Keratinocyte (primary cell): ENCODE measurements around the gene PYGO1. TPM values are rescaled to one million over a fixed set of nuclear protein-coding genes. Genes with fewer than 3 reads are reported as not detected.

Source experiments
- DNase-seq: peaks from one replicate; pipeline ENCODE4 v3.0.0-alpha.2; 2011; ENCODE audit warnings: low read depth, missing footprints, low spot score
- FAIRE-seq: peaks from 2 replicates; lab custom pipeline; 2011; peaks lifted over from hg19 to GRCh38; lab: Jason Lieb, UNC
- H2AFZ ChIP-seq: 2 replicates; pipeline ENCODE4 v1.6.0; 2012; ENCODE audit warnings: low read length, control low read depth, inconsistent platforms; ENCODE audit not compliant: control insufficient read depth
- H3K27ac ChIP-seq: 2 replicates; pipeline ENCODE4 v1.5.1; 2011; ENCODE audit warnings: low read length; ENCODE audit not compliant: control insufficient read depth, insufficient read depth
- H3K27me3 ChIP-seq: 3 replicates; pipeline ENCODE4 v1.6.0; 2011; ENCODE audit warnings: low read length; ENCODE audit not compliant: control insufficient read depth, insufficient read depth; ENCODE audit errors: extremely low read depth
- H3K36me3 ChIP-seq, 2 experiments: 2 replicates in 1 of 2; 3 replicates in 1 of 2; pipeline ENCODE4 v1.5.1; 2011; ENCODE audit warnings: low read length in 2 of 2, mild to moderate bottlenecking in 1 of 2; ENCODE audit not compliant: control insufficient read depth in 2 of 2, insufficient read depth in 2 of 2; ENCODE audit errors: extremely low read depth in 1 of 2
- H3K4me1 ChIP-seq: 3 replicates; pipeline ENCODE4 v1.5.1; 2011; ENCODE audit warnings: low read length; ENCODE audit not compliant: control insufficient read depth, insufficient read depth; ENCODE audit errors: extremely low read depth
- H3K4me2 ChIP-seq: 3 replicates; pipeline ENCODE4 v1.6.0; 2011; ENCODE audit warnings: low read depth, low read length; ENCODE audit not compliant: control insufficient read depth, insufficient read depth; ENCODE audit errors: extremely low read depth
- H3K4me3 ChIP-seq, 3 experiments: fragments of 200-600 bp in 1 of 3; sonication (generic) in 1 of 3; 2 replicates in 2 of 3; 3 replicates in 1 of 3; pipeline ENCODE4 v1.5.1; 2011 to 2016; ENCODE audit warnings: low read length in 3 of 3, mild to moderate bottlenecking in 3 of 3, control low read depth in 2 of 3, inconsistent platforms in 1 of 3, low read depth in 1 of 3, mixed read lengths in 1 of 3, mixed run types in 1 of 3, moderate library complexity in 1 of 3; ENCODE audit not compliant: control insufficient read depth in 2 of 3, insufficient read depth in 2 of 3; ENCODE audit errors: extremely low read depth in 1 of 3
- H3K79me2 ChIP-seq: 2 replicates; pipeline ENCODE4 v1.6.0; 2012; ENCODE audit warnings: low read length; ENCODE audit not compliant: control insufficient read depth, insufficient read depth
- H3K9ac ChIP-seq: 3 replicates; pipeline ENCODE4 v1.6.0; 2011; ENCODE audit warnings: low read length; ENCODE audit not compliant: control insufficient read depth, insufficient read depth; ENCODE audit errors: extremely low read depth
- H3K9me1 ChIP-seq: 3 replicates; pipeline ENCODE4 v1.6.0; 2011; ENCODE audit warnings: low read length; ENCODE audit not compliant: control insufficient read depth, insufficient read depth; ENCODE audit errors: extremely low read depth
- H3K9me3 ChIP-seq: 2 replicates; pipeline ENCODE4 v1.5.1; 2012; ENCODE audit warnings: low read depth, low read length; ENCODE audit not compliant: control insufficient read depth
- H4K20me1 ChIP-seq: 3 replicates; pipeline ENCODE4 v1.6.0; 2011; ENCODE audit warnings: low read length; ENCODE audit not compliant: control insufficient read depth, insufficient read depth; ENCODE audit errors: extremely low read depth
- EZH2 ChIP-seq: IDR thresholded peaks from one replicate; pipeline ENCODE4 v1.6.1; 2012; ENCODE audit warnings: inconsistent platforms, mild to moderate bottlenecking, low read length, moderate library complexity
- dilution Hi-C: fragments of 300-500 bp; cut with MboI; formaldehyde crosslinking; loops from one replicate; pipeline ENCODE4 v1.7.0; 2020; ENCODE audit warnings: low sequenced_read_pairs; ENCODE audit not compliant: extremely low pct_ligation_motif_present
- polyA minus RNA-seq, 3 experiments: library from RNA; depleted of rRNA, polyadenylated mRNA; stranded (reverse); fragments of >200 nt; gene quantifications; 1 replicate in 1 of 3; 2 replicates in 1 of 3; 3 replicates in 1 of 3; pipeline ENCODE4 v1.2.3, GENCODE V29; 2011
- polyA plus RNA-seq, 5 experiments: library from polyadenylated mRNA; depleted of rRNA in 3 of 5; stranded (reverse) in 3 of 5; stranded (forward) in 1 of 5; unstranded in 1 of 5; fragments of >200 nt; gene quantifications; 1 replicate in 1 of 5; 2 replicates in 3 of 5; 3 replicates in 1 of 5; pipeline versions ENCODE4 v1.2.1 to v1.2.3, GENCODE V29; 2011 to 2012; ENCODE audit warnings: missing spikeins in 2 of 5, low read depth in 1 of 5, low replicate concordance in 1 of 5
- TF ChIP-seq, protein P1 (sequence below), 3 experiments: IDR thresholded peaks in 1 of 3; conservative IDR thresholded peaks in 1 of 3; optimal IDR thresholded peaks in 1 of 3; 2 replicates in 2 of 3; 3 replicates in 1 of 3; pipeline versions ENCODE3 to v1.5.1; 2011; ENCODE audit warnings: low read length in 3 of 3, mild to moderate bottlenecking in 3 of 3, moderate library complexity in 2 of 3, control low read depth in 1 of 3, inconsistent platforms in 1 of 3; ENCODE audit not compliant: insufficient read depth in 2 of 3; ENCODE audit errors: extremely low read depth in 1 of 3

PYGO1 gene, protein sequence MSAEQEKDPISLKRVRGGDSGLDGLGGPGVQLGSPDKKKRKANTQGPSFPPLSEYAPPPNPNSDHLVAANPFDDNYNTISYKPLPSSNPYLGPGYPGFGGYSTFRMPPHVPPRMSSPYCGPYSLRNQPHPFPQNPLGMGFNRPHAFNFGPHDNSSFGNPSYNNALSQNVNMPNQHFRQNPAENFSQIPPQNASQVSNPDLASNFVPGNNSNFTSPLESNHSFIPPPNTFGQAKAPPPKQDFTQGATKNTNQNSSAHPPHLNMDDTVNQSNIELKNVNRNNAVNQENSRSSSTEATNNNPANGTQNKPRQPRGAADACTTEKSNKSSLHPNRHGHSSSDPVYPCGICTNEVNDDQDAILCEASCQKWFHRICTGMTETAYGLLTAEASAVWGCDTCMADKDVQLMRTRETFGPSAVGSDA
- polyA plus RNA-seq (1.5 to 2.2 TPM (median 2.0 TPM) in 3 replicates), polyA minus RNA-seq (2.3 to 5.4 TPM (median 3.4 TPM) in 3 replicates)
- 0.34 TPM for polyA plus RNA-seq (2011; ENCODE audit: low read depth)
- polyA plus RNA-seq (2011; cell fraction: cytosol; rRNA removed): 0.97 and 2.2 TPM in 2 replicates
- polyA plus RNA-seq (2011; cell fraction: nucleus; rRNA removed): 1.8 and 2.1 TPM in 2 replicates
- polyA plus RNA-seq (2012; ENCODE audit: low replicate concordance): 0.48 and 1.7 TPM in 2 replicates
- polyA minus RNA-seq (2011; cell fraction: cytosol; rRNA and poly(A)+ RNA removed): 0.38 TPM
- polyA minus RNA-seq (2011; cell fraction: nucleus; rRNA and poly(A)+ RNA removed): 1.3 and 3.5 TPM in 2 replicates

DNA sequence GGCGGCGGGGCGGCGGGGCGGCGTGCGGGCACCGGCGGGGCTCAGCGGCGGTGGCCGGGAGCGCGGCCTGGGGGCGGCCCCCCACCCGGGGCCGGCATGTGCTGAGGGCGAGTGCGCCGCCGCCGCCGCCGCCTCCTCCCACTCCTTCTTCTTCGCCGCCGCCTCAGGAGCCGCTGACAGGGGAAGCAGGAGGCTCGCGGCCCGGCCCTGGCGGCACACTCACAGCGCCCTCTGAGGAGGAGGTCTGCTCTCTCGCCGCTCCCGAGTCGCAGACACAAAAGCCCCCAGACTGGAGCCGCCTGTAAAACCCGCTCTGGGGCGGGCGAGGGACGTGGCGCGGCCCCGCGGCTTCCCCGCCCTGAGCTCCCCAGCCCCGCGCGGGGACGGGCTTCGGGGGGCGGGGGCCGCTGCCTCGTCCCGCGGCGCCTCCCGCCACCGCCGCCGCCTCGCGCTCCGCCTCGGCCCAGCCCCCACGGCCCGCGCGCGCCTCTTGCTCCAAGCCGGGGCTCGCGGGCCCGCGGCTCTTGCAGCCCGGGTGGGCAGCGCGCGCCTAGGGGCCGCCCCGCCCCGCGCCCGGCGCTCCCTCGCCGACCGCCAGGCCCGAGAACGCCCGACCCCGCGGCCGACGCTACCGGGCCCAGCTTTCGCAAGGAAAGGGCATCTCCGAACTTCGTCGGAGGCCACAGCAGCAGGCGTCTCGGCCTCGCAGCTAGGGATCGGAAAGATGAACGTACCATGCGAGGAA lies at the start of gene PYGO1:
TSS of gene PYGO1 (minus strand) at position 276 of the 745 bp plus-strand sequence. CDS start 462 bp downstream, outside the sequence.
- no peaks in the 10 kb centered on the region for H3K4me1 ChIP-seq
- peak within 1 kb of the TSS; percentile 40 to 72 (median 67) for H3K4me3 ChIP-seq
- no peak within 1 kb of the TSS for H3K27ac ChIP-seq
- peaks cover 8% of the 10 kb centered on the region for H3K27me3 ChIP-seq
- H2AFZ ChIP-seq: peak within 1 kb of the TSS; percentile 94
- H3K9ac ChIP-seq: peak within 1 kb of the TSS; percentile 68
- FAIRE-seq (no peak), DNase-seq (no peak)
- H3K36me3 ChIP-seq: no peaks in the 10 kb centered on the region
- H3K4me2 ChIP-seq: peak within 1 kb of the TSS; percentile 75
- no peaks in the 10 kb centered on the region for H3K9me3 ChIP-seq
- no peaks in the 10 kb centered on the region for H4K20me1 ChIP-seq
- no peaks in the 10 kb centered on the region for H3K9me1 ChIP-seq
- H3K79me2 ChIP-seq: no peaks in the 10 kb centered on the region
- TF ChIP-seq, protein P1, sequence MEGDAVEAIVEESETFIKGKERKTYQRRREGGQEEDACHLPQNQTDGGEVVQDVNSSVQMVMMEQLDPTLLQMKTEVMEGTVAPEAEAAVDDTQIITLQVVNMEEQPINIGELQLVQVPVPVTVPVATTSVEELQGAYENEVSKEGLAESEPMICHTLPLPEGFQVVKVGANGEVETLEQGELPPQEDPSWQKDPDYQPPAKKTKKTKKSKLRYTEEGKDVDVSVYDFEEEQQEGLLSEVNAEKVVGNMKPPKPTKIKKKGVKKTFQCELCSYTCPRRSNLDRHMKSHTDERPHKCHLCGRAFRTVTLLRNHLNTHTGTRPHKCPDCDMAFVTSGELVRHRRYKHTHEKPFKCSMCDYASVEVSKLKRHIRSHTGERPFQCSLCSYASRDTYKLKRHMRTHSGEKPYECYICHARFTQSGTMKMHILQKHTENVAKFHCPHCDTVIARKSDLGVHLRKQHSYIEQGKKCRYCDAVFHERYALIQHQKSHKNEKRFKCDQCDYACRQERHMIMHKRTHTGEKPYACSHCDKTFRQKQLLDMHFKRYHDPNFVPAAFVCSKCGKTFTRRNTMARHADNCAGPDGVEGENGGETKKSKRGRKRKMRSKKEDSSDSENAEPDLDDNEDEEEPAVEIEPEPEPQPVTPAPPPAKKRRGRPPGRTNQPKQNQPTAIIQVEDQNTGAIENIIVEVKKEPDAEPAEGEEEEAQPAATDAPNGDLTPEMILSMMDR (optimal IDR thresholded peaks at IDR 0.05 in 1 of 3, IDR thresholded peaks at IDR 0.05 in 1 of 3, conservative IDR thresholded peaks at IDR 0.05 in 1 of 3; ENCODE audit: extremely low read depth in 1 of 3, insufficient read depth in 2 of 3, low read length in 3 of 3): peak in 1 of 3 experiments; percentile 9
- no peak for TF ChIP-seq EZH2
- dilution Hi-C loops: no loop called here

DNA sequence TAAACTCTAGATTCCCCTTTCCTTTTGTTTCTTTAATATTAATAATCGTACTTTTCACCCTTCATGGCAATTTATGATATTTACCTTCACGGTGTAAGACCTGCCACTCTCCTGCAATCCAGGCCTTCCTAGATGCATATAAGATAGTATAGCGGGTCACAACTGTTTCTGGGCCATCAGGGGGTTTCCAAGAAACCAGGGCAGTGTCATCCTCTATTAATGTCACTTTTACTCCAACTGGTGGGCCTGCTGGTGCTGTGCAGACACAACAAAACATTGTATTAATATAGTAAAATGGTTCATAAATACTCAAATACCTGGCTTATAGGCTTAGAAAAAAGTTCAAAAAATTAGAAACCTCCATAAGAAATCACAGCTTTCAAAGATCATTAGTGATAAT lies 48.9 kb upstream of the PYGO1 start:
- Histone ChIP-seq H3K9me3 (no peaks in the 10 kb centered on the region), H4K20me1 (no peaks in the 10 kb centered on the region), H3K79me2 (no peaks in the 10 kb centered on the region), H2AFZ (no peak overlapping the region), H3K4me3 (no peak overlapping the region), H3K27me3 (no peaks in the 10 kb centered on the region), H3K9ac (no peak overlapping the region), H3K9me1 (no peaks in the 10 kb centered on the region), H3K36me3 (no peaks in the 10 kb centered on the region), H3K4me1 (no peaks in the 10 kb centered on the region), H3K4me2 (no peak overlapping the region), H3K27ac (no peak overlapping the region)
- TF ChIP-seq, protein P1 (optimal IDR thresholded peaks at IDR 0.05 in 1 of 3, IDR thresholded peaks at IDR 0.05 in 1 of 3, conservative IDR thresholded peaks at IDR 0.05 in 1 of 3; ENCODE audit: extremely low read depth in 1 of 3, insufficient read depth in 2 of 3, low read length in 3 of 3): no peak
- no peak for TF ChIP-seq EZH2
- FAIRE-seq (no peak), DNase-seq (no peak)
- dilution Hi-C loops: no loop called here
